ENCODE measurements around the gene PCBP3.
A peak's percentile ranks its signal among the peaks of the same experiment; 100 is the strongest.
"Not testable (repeated sequence)": the region's sequence is repeated elsewhere in the genome, so short reads cannot be mapped to it uniquely, and the experiment has no call there.

The PCBP3 gene

DNA sequence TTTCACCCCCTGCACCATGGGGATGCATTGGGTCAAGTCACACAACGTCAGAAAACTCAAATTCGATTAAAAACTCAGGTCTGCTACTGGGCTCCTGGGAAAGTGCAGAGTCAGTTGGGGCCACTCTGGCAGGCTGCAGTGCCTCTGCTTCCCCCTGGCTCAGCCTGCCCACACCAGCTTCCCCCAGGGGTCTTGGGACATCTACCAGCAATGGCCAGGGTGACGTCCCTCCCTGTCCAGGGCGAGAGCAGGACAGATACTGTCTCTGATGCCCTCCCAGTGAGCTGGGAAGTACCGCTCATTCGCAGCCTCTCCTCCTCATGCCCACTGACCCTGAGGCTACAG lies 231.9 kb downstream of the PCBP3 start:
- intact Hi-C loops (cut with DNase I), result no loop called here
- peak in 1 of 10 donors; percentile 80 for DNase-seq

- intact Hi-C loops (cut with DNase I), result no loop called here
- peak in 2 of 10 donors; percentile 54 to 74 for DNase-seq
Observed at GRCh38 chr21:45875881-45876280, 232.4 kb downstream of the PCBP3 start.

- intact Hi-C loops (cut with DNase I), result no loop called here
- peak in 3 of 10 donors; percentile 72 to 91 (median 80) for DNase-seq
Observed at GRCh38 chr21:45876381-45877170, 233.1 kb downstream of the PCBP3 start.

DNA sequence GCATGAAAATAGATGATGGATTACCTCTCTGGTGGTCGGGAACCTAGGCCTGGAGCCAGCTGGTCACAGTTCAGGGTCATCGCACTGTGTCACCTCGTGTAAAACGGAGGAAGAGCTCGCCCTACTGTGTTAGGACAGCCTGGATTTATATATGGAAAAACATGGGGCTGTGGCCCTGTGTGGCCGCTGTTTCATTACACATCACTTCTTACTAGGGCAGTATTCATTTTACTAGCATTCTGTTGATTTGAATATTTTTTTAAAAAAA lies 233.6 kb downstream of the PCBP3 start:
- DNase-seq, result peak in 1 of 10 donors; percentile 5
- intact Hi-C loops (cut with DNase I), result no loop called here

DNA sequence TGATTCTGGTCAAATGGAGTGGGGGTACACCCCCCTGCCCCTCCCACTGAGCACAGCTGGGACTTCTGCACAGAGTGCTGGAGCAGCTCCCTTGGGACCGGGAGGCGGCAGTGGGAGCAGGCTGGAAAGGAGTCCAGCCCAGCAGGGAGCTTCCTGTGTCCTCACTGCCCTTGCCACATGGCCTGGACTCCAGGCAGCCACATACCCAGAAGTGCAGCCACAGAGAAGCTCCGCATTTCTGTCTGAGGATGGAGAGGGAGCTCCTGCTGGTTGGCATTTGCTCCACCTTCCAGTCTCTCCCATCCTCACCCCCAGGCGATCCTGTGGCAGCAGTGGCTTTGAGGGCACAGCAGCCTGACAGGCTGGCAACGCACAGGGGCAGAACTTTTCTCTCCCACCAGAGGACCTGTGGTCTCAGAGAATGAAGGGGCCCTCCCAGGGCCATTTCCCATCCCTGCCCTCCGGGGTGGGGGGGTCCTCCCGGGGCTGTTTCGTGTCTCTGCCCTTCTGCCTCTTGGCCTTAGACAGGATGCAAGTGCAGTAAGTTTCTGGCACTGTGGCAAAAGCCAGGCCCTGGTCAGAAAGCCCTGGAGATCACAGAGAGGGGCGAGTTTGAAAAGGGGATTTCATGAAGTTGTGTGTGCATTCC lies 234.4 kb downstream of the PCBP3 start:
- DNase-seq, result peak in 3 of 10 donors; percentile 39 to 68 (median 67)
- intact Hi-C loops (cut with DNase I), result no loop called here

DNA sequence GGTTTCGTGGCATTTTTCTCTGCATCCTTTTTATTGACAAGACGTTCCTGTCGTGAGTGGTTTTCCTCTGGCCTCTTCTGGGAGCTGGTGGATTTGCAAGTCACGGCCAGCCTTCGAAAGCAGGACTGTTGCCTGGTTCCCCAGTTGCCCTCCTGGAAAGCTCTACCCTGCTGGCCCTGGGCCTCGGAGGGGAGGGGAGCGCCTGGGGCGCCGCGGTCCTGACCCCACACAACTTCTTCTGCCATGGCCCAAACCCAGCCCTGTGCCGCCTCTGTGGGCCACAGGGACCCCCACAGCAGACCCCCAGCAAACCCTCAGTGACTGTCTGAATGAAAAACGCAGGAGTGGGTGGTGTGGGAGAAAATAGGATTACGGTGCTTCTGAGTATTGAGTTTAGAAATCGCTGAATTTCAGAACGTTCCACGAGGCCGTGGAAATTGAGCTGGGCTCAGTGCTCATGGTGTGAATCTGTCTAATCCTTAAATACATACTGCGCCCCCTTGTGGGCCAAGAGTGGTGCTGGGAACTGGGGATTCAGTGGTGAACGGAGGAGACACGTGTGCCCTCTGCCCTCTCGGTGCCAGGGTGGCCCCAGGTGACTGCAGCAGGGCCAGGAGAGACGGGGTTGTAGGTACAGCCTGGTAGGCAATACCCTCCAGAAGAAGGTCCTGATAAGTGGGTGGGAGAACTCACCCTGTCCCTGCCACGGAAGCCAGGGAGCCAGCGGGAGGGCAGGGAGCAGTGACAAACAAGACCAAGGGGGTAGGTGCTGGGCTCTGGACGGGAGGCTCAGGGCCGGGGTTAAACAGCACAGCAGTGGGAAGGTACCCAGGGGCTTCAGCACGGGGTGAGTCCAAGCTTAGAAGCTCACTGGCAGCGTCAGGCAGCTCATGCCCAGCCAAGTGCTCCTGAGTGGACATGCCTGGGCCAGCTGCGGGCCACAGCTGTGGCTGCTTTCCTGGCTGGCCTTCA lies 236.9 kb downstream of the PCBP3 start:
- DNase-seq, result peak in 8 of 10 donors; percentile 45 to 93 (median 68)
- intact Hi-C loops (cut with DNase I), result loop anchor here (2.0 kb wide), 1 partner anchor 42 kb away; no protein-coding TSS in a partner anchor

- intact Hi-C loops (cut with DNase I), result no loop called here
- DNase-seq, result peak in 2 of 10 donors; percentile 45 to 71
Observed at GRCh38 chr21:45882645-45883044, 239.1 kb downstream of the PCBP3 start.

GRCh38 chr21:45883090-45883489 lies 239.6 kb downstream of the PCBP3 start:
- no peak for DNase-seq
- intact Hi-C loops (cut with DNase I), result no loop called here

DNA sequence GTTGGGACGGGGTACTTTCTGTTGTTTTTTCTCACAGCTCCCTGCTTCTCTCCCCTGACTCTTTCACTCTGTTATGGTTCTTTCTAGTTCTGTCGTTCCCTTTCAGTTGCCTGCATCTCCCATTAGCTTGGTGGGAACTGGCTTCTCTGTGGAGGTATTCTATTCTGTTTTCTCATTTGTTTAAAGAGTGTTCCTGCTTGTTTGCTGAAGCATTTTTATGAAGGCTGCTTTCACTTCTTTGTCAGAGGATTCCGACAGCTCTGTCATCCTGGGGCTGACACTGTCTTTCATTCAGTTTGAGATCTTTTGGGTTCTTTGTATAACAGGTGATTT lies 242.0 kb downstream of the PCBP3 start:
- intact Hi-C loops (cut with DNase I), result no loop called here
- no peak for DNase-seq

DNA sequence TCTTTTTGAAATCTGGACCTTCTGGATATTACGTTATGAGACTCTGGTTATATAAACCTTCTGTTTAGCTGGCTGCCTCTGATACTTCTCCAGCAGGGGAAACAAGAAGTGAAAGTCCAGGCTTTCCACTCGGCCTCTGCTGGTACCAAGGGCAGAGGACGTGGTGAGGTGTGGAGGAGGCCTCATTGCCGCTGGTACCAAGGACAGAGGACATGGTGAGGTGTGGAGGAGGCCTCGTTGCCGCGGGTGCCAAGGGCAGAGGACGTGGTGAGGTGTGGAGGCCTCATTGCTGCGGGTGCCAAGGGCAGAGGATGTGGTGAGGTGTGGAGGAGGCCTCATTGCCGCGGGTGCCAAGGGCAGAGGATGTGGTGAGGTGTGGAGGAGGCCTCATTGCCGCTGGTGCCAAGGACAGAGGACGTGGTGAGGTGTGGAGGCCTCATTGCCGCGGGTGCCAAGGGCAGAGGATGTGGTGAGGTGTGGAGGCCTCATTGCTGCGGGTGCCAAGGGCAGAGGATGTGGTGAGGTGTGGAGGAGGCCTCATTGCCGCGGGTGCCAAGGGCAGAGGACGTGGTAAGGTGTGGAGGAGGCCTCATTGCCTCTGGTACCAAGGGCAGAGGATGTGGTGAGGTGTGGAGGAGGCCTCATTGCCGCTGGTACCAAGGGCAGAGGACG lies 242.5 kb downstream of the PCBP3 start:
- peak in 2 of 10 donors; percentile 8 to 35 for DNase-seq
- intact Hi-C loops (cut with DNase I), result not testable (repeated sequence)

DNA sequence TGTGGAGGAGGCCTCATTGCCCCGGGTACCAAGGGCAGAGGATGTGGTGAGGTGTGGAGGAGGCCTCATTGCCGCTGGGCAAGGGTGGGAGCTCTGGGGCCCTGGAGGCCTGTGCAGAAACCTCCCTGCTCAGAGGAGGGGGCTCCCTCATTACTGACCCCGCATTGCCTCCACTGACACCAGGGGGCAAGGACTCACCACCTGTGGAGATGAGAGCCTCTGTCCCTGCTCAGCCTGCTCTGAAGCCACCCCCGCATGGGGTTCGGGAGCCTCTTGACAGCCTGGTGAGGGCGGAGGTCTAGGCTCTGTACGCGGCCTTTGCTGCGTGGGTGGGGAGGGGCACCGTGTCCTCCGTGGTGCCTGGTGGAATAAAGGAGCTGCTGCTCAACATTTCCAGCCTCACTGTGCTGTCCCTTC lies 243.1 kb downstream of the PCBP3 start:
- DNase-seq, result peak in 3 of 10 donors; percentile 40 to 82 (median 76)

GRCh38 chr21:45887120-45887611 lies 243.6 kb downstream of the PCBP3 start:
- intact Hi-C loops (cut with DNase I), result no loop called here
- peak; percentile 41 to 96 (median 56) for DNase-seq

More for the DNA sequence above, 243.1 kb downstream of the PCBP3 start:
- intact Hi-C loops (cut with DNase I), result no loop called here

DNA sequence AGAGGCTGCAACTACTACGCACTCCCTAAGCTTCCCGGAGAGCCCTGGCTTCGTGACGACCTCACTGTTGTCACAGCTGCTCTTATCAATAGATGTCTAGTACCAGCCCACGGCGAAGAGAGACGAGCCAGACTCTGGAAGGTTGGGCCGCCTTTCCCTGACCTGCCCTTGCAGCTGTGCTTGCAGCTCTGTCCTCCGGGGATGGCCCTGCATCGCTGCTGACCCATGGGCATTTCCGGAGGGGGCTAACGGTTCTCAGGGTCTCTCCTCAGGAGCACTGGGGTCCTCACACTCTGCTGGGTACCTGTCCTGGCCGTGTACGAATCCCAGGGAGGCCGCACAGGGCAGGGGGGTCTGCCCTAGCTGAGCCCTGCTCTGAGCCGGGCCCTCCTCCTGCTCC lies 244.3 kb downstream of the PCBP3 start:
- peak in 4 of 10 donors; percentile 20 to 76 (median 48) for DNase-seq
- intact Hi-C loops (cut with DNase I), result no loop called here

DNA sequence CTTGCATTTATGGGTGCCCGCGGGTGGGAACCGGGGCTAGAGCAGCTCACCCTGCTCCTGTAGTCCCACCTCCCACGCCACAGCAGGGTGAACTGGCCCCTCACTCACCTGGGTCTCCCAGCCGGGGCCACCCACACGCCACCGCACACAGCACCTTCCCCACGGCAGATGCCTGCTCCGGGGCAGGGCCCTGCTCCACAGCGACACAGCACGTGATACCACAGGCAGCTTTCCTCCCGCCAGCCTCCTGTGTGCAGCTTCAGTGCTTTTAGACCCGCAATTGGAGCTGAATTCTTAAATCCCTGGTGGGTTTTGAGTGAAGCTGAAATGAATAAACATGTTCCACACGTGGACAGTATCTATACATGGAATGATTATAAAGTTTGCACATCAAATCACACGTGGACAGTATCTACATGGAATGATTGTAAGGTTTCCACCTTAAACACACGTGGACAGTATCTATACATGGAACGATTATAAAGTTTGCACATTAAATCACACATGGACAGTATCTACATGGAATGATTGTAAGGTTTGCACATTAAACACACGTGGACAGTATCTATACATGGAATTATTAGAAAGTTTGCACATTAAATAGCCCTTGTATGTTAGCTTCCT lies 245.0 kb downstream of the PCBP3 start:
- intact Hi-C loops (cut with DNase I), result no loop called here
- DNase-seq, result peak in 4 of 10 donors; percentile 21 to 79 (median 38)

GRCh38 chr21:45889256-45889655 lies 245.7 kb downstream of the PCBP3 start:
- DNase-seq, result peak in 3 of 10 donors; percentile 18 to 76 (median 30)
- intact Hi-C loops (cut with DNase I), result no loop called here

DNA sequence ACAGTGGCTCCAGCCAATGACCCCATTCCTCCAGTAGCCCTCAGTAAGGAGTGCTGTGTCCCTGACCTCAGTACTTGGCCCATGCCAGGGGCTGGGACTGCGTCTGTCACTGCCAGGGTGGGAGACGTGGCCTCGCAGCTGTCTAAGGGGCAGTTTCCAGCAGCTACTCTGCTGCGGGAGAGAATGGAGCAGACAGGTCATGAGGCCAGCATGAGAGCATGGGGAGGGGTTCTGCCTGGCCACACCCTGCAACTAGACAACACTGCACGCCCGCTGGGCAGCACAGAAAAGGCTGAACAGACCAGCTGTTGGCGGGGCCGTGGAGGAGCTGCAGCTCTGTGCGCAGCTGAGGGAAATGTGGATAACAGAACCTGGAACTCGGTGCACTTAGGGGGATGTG lies 246.4 kb downstream of the PCBP3 start:
- peak in 4 of 10 donors; percentile 19 to 79 (median 37) for DNase-seq
- intact Hi-C loops (cut with DNase I), result no loop called here

DNA sequence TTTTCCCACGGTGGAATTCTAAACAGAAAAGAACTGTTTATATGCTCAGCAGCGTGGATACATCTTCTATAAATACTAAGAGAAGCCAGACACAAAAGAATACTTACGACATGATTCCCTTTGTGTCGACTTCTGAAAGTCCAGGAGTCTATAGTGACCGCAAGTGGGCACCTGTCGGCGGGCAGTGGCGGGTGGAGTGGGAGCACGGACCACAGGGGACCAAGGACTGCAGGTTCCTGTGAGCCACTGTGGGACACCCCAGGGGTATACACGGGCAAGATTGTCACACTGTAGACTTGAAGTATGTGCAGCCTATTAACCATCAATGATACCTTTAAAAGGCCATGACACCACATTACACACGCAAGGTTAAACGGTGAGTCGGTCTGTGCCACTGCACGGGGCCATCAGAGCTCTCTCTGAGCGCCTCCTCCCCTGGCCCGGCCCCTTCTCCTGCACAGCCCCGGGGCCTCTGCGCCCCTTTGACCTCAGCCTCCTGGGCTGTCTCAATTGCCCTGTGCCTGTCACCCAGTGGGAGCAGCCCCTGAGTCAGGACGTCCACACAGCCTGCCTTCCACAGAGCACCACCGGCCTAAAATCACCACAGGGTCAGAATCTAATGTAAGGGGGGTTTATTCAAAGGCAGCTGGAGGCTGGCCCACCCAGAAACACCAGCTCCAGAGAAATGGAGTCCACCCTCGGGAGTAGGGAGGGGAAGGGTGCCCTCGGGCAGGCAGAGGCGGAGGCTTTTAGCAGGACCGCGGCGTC lies 248.0 kb downstream of the PCBP3 start:
- intact Hi-C loops (cut with DNase I), result no loop called here
- peak in 4 of 10 donors; percentile 14 to 66 (median 46) for DNase-seq

DNA sequence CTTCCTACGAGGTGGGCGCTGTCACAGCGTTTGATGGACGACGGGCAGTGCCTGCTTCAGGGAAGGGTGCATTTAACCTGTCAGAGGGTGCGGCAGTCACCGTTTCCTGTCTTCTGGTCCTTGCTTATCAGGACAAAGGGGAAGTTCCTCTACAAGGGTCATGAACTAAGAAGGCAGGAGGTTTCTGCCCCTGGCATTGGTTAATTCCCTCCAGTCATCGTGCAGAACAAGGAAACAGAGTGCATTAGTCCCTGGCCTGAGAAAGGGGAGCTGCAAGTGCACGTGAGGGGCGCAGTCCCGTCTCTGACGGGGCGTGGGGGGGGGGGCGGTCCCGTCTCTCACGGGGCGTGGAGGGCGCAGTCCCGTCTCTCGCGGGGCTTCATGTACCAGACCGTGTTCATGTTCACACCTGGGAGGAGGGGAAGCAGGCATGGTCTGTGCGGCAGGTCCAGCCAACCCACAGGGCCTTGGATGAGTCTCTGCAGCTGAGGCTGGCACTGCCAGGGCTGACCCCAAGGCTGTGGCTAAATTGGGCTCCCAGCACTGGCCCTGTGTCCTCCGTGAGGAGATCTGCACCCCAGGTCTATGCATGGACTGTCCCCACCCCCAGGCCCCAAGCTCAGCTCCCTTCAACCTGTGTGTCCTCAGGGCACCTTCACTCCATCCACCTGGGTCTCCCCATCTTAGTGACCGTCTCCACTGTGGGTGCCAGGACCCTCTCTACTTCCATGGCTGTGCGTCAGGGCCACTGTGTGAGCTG lies 248.8 kb downstream of the PCBP3 start:
- peak in 4 of 10 donors; percentile 20 to 67 (median 58) for DNase-seq
- intact Hi-C loops (cut with DNase I), result no loop called here

Data from posterior cingulate gyrus (tissue), 11 donors.